ENCODE measurements around the gene GRIA3.

Gene GRIA3

DNA sequence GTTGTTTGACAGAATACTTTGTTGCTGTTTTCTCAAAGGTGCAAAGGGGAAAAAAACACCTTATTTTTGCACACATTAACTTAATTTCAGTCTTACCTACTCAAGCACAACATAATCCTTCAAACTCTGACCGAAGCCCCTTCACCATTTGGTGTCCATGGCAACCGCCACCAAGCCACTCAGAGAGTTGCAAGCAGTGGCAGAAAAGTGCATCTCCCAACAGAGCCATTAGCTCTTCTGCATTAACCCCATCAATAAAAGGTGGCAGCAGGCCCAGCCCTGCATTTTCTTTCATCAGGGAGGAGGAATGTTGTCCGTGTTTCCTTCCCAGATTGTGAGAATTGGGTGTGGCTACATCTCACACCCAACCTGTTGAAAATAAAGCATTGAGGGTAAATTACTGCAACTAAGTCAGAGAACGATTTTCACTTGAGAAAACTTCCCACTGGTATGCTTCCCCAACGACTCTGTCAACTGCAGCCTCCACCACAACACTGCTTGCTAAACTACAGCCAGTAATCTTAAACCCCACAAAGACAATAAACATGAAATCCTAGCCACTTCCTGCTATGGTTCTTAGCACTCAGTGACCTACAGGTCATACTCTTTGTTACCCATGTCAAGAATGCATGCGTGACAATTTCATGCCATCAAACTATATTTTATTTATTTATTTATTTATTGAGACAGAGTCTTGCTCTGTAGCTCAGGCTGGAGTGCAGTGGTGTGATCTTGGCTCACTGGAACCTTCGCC lies 154.0 kb downstream of the GRIA3 start:
- Histone ChIP-seq H3K4me1 (ENCODE audit: low read depth, poor library complexity, severe bottlenecking) (no peaks in the 10 kb centered on the region), H3K9ac (no peak overlapping the region), H2AFZ (ENCODE audit: low read depth) (no peak overlapping the region), H3K27me3 (ENCODE audit: insufficient read depth, low read depth) (no peaks in the 10 kb centered on the region), H3K4me3 (IDR thresholded peaks at IDR 0.05; ENCODE audit: insufficient read depth, low read depth, low read length) (no peak overlapping the region), H3K36me3 (ENCODE audit: insufficient read depth) (no peaks in the 10 kb centered on the region), H3K4me2 (no peak overlapping the region), H4K20me1 (ENCODE audit: insufficient read depth) (no peaks in the 10 kb centered on the region), H3K27ac (no peak overlapping the region), H3K79me2 (ENCODE audit: insufficient read depth, low read depth) (no peaks in the 10 kb centered on the region)
- TF ChIP-seq, protein P1, sequence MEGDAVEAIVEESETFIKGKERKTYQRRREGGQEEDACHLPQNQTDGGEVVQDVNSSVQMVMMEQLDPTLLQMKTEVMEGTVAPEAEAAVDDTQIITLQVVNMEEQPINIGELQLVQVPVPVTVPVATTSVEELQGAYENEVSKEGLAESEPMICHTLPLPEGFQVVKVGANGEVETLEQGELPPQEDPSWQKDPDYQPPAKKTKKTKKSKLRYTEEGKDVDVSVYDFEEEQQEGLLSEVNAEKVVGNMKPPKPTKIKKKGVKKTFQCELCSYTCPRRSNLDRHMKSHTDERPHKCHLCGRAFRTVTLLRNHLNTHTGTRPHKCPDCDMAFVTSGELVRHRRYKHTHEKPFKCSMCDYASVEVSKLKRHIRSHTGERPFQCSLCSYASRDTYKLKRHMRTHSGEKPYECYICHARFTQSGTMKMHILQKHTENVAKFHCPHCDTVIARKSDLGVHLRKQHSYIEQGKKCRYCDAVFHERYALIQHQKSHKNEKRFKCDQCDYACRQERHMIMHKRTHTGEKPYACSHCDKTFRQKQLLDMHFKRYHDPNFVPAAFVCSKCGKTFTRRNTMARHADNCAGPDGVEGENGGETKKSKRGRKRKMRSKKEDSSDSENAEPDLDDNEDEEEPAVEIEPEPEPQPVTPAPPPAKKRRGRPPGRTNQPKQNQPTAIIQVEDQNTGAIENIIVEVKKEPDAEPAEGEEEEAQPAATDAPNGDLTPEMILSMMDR (conservative IDR thresholded peaks at IDR 0.05; ENCODE audit: low read depth, low read length), result no peak

DNA sequence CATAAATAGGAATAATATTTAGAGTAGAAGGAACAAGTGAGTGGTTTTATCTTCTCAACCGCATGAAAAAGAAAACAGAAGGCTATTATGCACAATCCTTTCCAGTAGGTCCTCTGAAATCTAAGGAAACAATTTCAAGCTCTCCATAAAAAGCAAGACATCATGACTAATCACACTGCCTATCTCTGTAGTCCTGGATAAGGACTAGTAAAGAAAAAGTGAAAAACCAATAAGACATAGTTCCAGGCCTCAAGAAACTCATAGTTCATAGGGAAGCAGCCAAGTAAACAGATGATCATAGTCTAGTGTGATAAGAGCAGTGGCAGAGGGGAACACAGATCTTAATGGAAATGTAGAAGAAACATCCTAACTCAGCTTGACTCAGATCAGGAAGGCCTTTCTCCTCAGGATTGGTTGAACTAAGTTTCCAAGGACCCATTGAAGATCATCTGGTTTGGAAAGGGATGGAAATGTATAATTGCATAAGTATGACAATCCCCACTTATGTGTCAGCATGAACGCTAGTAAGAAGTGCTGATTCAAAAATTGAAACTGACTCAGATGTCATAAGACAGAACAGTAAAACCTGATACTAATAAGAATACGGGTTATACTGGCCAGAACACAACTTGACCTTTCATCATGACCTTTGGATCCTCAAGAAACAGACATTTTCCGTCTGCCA lies 155.3 kb downstream of the GRIA3 start:
- no peak overlapping the region for H2AFZ ChIP-seq (ENCODE audit: low read depth)
- H3K4me2 ChIP-seq, result no peak overlapping the region
- H3K9ac ChIP-seq, result no peak overlapping the region
- no peaks in the 10 kb centered on the region for H3K27me3 ChIP-seq (ENCODE audit: insufficient read depth, low read depth)
- no peaks in the 10 kb centered on the region for H3K79me2 ChIP-seq (ENCODE audit: insufficient read depth, low read depth)
- no peak overlapping the region for H3K4me3 ChIP-seq (IDR thresholded peaks at IDR 0.05; ENCODE audit: insufficient read depth, low read depth, low read length)
- no peaks in the 10 kb centered on the region for H3K36me3 ChIP-seq (ENCODE audit: insufficient read depth)
- no peaks in the 10 kb centered on the region for H4K20me1 ChIP-seq (ENCODE audit: insufficient read depth)
- H3K27ac ChIP-seq, result no peak overlapping the region
- no peaks in the 10 kb centered on the region for H3K4me1 ChIP-seq (ENCODE audit: low read depth, poor library complexity, severe bottlenecking)
- TF ChIP-seq, protein P1 (conservative IDR thresholded peaks at IDR 0.05; ENCODE audit: low read depth, low read length), result no peak

DNA sequence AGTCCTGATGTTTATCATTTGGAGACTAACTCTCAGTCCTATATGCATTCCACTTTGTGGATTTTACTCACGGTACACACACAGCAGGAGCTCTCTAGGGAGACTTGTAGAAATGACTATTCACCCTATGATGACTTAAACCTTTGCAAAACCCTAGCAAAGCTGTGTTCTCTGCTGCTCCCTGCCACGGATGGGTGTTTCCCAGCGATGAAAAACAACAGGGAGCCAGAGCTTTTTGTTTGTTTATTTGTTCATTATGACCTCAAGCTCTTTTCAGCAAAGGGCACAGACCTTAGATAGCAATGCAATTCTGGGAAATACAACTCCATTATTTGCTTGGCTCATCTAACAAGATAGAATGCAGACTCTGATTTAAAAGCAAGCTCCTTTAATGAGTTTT lies 156.6 kb downstream of the GRIA3 start:
- no peak overlapping the region for H3K9ac ChIP-seq
- H3K4me2 ChIP-seq, result no peak overlapping the region
- no peaks in the 10 kb centered on the region for H4K20me1 ChIP-seq (ENCODE audit: insufficient read depth)
- H3K79me2 ChIP-seq (ENCODE audit: insufficient read depth, low read depth), result no peaks in the 10 kb centered on the region
- H3K4me1 ChIP-seq (ENCODE audit: low read depth, poor library complexity, severe bottlenecking), result no peaks in the 10 kb centered on the region
- H3K36me3 ChIP-seq (ENCODE audit: insufficient read depth), result no peaks in the 10 kb centered on the region
- no peak overlapping the region for H2AFZ ChIP-seq (ENCODE audit: low read depth)
- H3K27me3 ChIP-seq (ENCODE audit: insufficient read depth, low read depth), result no peaks in the 10 kb centered on the region
- no peak overlapping the region for H3K27ac ChIP-seq
- TF ChIP-seq, protein P1 (conservative IDR thresholded peaks at IDR 0.05; ENCODE audit: low read depth, low read length), result no peak
- H3K4me3 ChIP-seq (IDR thresholded peaks at IDR 0.05; ENCODE audit: insufficient read depth, low read depth, low read length), result no peak overlapping the region

DNA sequence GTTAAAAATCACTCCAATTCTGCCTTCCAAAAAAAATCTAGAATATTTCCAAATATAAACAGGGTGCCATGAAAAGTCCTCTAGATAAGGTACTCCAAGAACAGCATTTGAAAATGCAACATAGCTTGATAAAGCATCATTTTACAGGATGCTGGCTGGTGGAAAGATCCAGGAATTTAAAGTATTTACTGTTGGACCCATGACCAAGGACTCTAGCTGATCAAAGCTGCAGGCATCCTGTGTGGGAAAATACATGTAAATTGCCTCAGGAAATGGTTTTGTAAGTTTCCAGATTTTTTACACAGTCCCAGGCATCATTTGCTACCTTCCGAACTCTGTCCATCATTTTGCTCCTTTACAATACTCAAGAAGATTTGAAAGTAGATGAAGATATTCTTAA lies 164.4 kb downstream of the GRIA3 start:
- H3K79me2 ChIP-seq (ENCODE audit: insufficient read depth, low read depth), result no peaks in the 10 kb centered on the region

More for the DNA sequence above, 164.4 kb downstream of the GRIA3 start:
- Histone ChIP-seq H3K4me1 (ENCODE audit: low read depth, poor library complexity, severe bottlenecking) (no peaks in the 10 kb centered on the region), H3K27me3 (ENCODE audit: insufficient read depth, low read depth) (no peaks in the 10 kb centered on the region), H4K20me1 (ENCODE audit: insufficient read depth) (no peaks in the 10 kb centered on the region), H2AFZ (ENCODE audit: low read depth) (no peak overlapping the region), H3K27ac (no peak overlapping the region), H3K36me3 (ENCODE audit: insufficient read depth) (no peaks in the 10 kb centered on the region), H3K9ac (no peak overlapping the region), H3K4me3 (IDR thresholded peaks at IDR 0.05; ENCODE audit: insufficient read depth, low read depth, low read length) (no peak overlapping the region), H3K4me2 (no peak overlapping the region)
- TF ChIP-seq, protein P1 (conservative IDR thresholded peaks at IDR 0.05; ENCODE audit: low read depth, low read length), result no peak
